HepG2 (cell line): ENCODE measurements around the gene PCLO. TPM values are rescaled to one million over a fixed set of nuclear protein-coding genes. Genes with fewer than 3 reads are reported as not detected.

Experiments used
- ATAC-seq: fragments of 200-7000 bp; cut with Tn5 transposase; 3 replicates; pipeline ENCODE4 v1.9.1; 2020; ENCODE audit warnings: mild to moderate bottlenecking, moderate library complexity
- BruUV-seq: library from RNA; stranded (reverse); fragments of 400-500 nt; replicated peaks from 2 replicates; lab custom pipeline; 2021; lab: Mats Ljungman, UMichigan
- CTCF ChIA-PET: fragments of 300-600 bp; formaldehyde crosslinking; extraction: SDS; loops from one replicate; lab custom pipeline; 2021; ENCODE audit warnings: low total read pairs, inconsistent platforms, low intra/inter-chr PET ratio; lab: Yijun Ruan, JAX
- POLR2A ChIA-PET: fragments of 350-600 bp; sonication (Branson Sonifier 250); formaldehyde crosslinking; loops from one replicate; lab custom pipeline; 2020; ENCODE audit warnings: antibody characterized with exemption, inconsistent platforms; lab: Yijun Ruan, JAX
- DNase-seq: peaks from one replicate; pipeline ENCODE4 v3.0.0-alpha.2; 2015; ENCODE audit warnings: low spot score
- FAIRE-seq: peaks from 3 replicates; lab custom pipeline; 2011; peaks lifted over from hg19 to GRCh38; lab: Jason Lieb, UNC
- H2AFZ ChIP-seq: one replicate; pipeline ENCODE4 v1.6.1; 2011; ENCODE audit warnings: low read length, inconsistent platforms
- H3K27ac ChIP-seq: fragments of 300-600 bp; 3 replicates; pipeline ENCODE4 v1.8.0; 2011; ENCODE audit warnings: mixed run types, mild to moderate bottlenecking, mixed read lengths, low read length, inconsistent platforms; ENCODE audit not compliant: insufficient read depth; ENCODE audit errors: extremely low read length
- H3K27me3 ChIP-seq, 2 experiments: fragments of 200-600 bp in 1 of 2; 2 replicates in 1 of 2; 3 replicates in 1 of 2; pipeline versions ENCODE4 v1.6.0 to v1.8.0; 2011; ENCODE audit warnings: low read length in 2 of 2, mild to moderate bottlenecking in 2 of 2, moderate library complexity in 2 of 2, inconsistent platforms in 1 of 2; ENCODE audit not compliant: insufficient read depth in 2 of 2, control insufficient read depth in 1 of 2
- H3K36me3 ChIP-seq, 2 experiments: fragments of 200-600 bp in 1 of 2; replicated peaks in 1 of 2; 2 replicates in 1 of 2; 3 replicates in 1 of 2; pipeline versions ENCODE4 v1.5.1 to v1.8.0; 2011; ENCODE audit warnings: low read length in 2 of 2, inconsistent platforms in 1 of 2; ENCODE audit not compliant: insufficient read depth in 2 of 2, control insufficient read depth in 1 of 2
- H3K4me1 ChIP-seq: 2 replicates; pipeline ENCODE4 v1.5.1; 2012; ENCODE audit warnings: low read length, inconsistent platforms; ENCODE audit not compliant: insufficient read depth
- H3K4me2 ChIP-seq: 2 replicates; pipeline ENCODE4 v1.6.0; 2011; ENCODE audit warnings: low read depth, low read length, inconsistent platforms
- H3K4me3 ChIP-seq, 3 experiments: fragments of 200-600 bp in 1 of 3; sonication (generic), shearing (Covaris generic) in 1 of 3; replicated peaks in 1 of 3; 2 replicates each; pipeline ENCODE4 v1.5.1; 2011 to 2016; ENCODE audit warnings: low read length in 3 of 3, inconsistent platforms in 2 of 3, low read depth in 2 of 3, mild to moderate bottlenecking in 2 of 3, control low read depth in 1 of 3, mixed read lengths in 1 of 3; ENCODE audit not compliant: insufficient read depth in 1 of 3
- H3K79me2 ChIP-seq: one replicate; pipeline ENCODE4 v1.6.1; 2011; ENCODE audit warnings: low read length, inconsistent platforms; ENCODE audit not compliant: insufficient read depth
- H3K9ac ChIP-seq: 2 replicates; pipeline ENCODE4 v1.6.0; 2011; ENCODE audit warnings: mild to moderate bottlenecking, low read depth, low read length, inconsistent platforms; ENCODE audit not compliant: insufficient read depth
- H3K9me3 ChIP-seq: 2 replicates; pipeline ENCODE4 v1.5.1; 2012; ENCODE audit warnings: mild to moderate bottlenecking, low read length
- H4K20me1 ChIP-seq: 2 replicates; pipeline ENCODE4 v1.6.0; 2011; ENCODE audit warnings: inconsistent platforms, mild to moderate bottlenecking, low read length, moderate library complexity; ENCODE audit not compliant: insufficient read depth
- KDM6A ChIP-seq: IDR thresholded peaks from 2 replicates; pipeline ENCODE4 v1.6.1; 2016; ENCODE audit warnings: low read depth
- MTA3 ChIP-seq: sonication (generic); formaldehyde crosslinking; IDR thresholded peaks from 2 replicates; pipeline ENCODE4 v1.4.0; 2020; ENCODE audit warnings: missing genetic modification reagents
- NR2F6 ChIP-seq, 2 experiments: IDR thresholded peaks; 2 replicates each; pipeline ENCODE4 v1.6.1; 2016; ENCODE audit warnings: antibody characterized with exemption in 1 of 2, mild to moderate bottlenecking in 1 of 2
- RAD51 ChIP-seq: fragments of 450-650 bp; IDR thresholded peaks from 2 replicates; pipeline ENCODE4 v1.6.1; 2016; ENCODE audit warnings: borderline replicate concordance
- TRIM22 ChIP-seq: fragments of 450-650 bp; IDR thresholded peaks from 2 replicates; pipeline ENCODE4 v1.6.1; 2017
- ZNF333 ChIP-seq: sonication (generic); formaldehyde crosslinking; IDR thresholded peaks from 2 replicates; pipeline ENCODE4 v1.4.0; 2020; ENCODE audit warnings: mild to moderate bottlenecking, missing genetic modification reagents, borderline replicate concordance
- ZNF543 ChIP-seq: sonication (generic); formaldehyde crosslinking; IDR thresholded peaks from 2 replicates; pipeline ENCODE4 v1.4.0; 2020; ENCODE audit warnings: mild to moderate bottlenecking, missing genetic modification reagents
- ZNF761 ChIP-seq: sonication (generic); formaldehyde crosslinking; conservative IDR thresholded peaks from 2 replicates; pipeline ENCODE4 v1.4.0; 2020; ENCODE audit warnings: mild to moderate bottlenecking, missing genetic modification reagents
- ZNF784 ChIP-seq: sonication (generic); formaldehyde crosslinking; IDR thresholded peaks from 2 replicates; pipeline ENCODE4 v1.5.1; 2020; ENCODE audit warnings: missing genetic modification reagents, mild to moderate bottlenecking, borderline replicate concordance
- ZNF879 ChIP-seq: sonication (generic); formaldehyde crosslinking; IDR thresholded peaks from 2 replicates; pipeline ENCODE4 v1.8.1; 2023; ENCODE audit warnings: missing genetic modification reagents
- ZNF883 ChIP-seq: sonication (generic); formaldehyde crosslinking; IDR thresholded peaks from 2 replicates; pipeline ENCODE4 v1.5.1; 2020; ENCODE audit warnings: mild to moderate bottlenecking, missing genetic modification reagents; ENCODE audit errors: not compliant biosample characterization
- ZSCAN29 ChIP-seq: sonication (generic); formaldehyde crosslinking; conservative IDR thresholded peaks from 2 replicates; pipeline ENCODE4 v1.4.0; 2020; ENCODE audit warnings: mild to moderate bottlenecking, missing genetic modification reagents
- WGBS: methylation state at CpG from one replicate; pipeline ENCODE4 v1.1.6; 2017; ENCODE audit warnings: low lambda C conversion rate; 5-methylcytosine and 5-hydroxymethylcytosine counted together
- in situ Hi-C: cut with HindIII; loops from 2 replicates; pipeline ENCODE4 v1.10.0; 2017; ENCODE audit warnings: low pct_unique_long_range_greater_than_20kb; ENCODE audit not compliant: extremely low pct_ligation_motif_present
- intact Hi-C: fragments of 100-400 bp; cut with micrococcal nuclease; formaldehyde crosslinking; loops from one replicate; pipeline ENCODE4 v1.10.0; 2022; ENCODE audit not compliant: unreplicated experiment
- polyA plus RNA-seq, 8 experiments: library from polyadenylated mRNA; depleted of rRNA in 3 of 8; stranded (reverse) in 7 of 8; unstranded in 1 of 8; fragments of >200 nt; fragmentation: Illumina TruSeq in 4 of 8; extraction: Trizol in 4 of 8; gene quantifications; 2 replicates each; pipeline versions ENCODE4 v1.2.1 to v1.2.3, GENCODE V29; 2011 to 2016; ENCODE audit warnings: low read depth in 4 of 8, missing spikeins in 1 of 8, mixed read lengths in 1 of 8; ENCODE audit not compliant: insufficient read depth in 1 of 8
- total RNA-seq, 5 experiments: library from RNA; depleted of rRNA; stranded (reverse); fragments of >200 nt; fragmentation: Illumina TruSeq; extraction: Trizol; gene quantifications; 2 replicates each; pipeline ENCODE4 v1.2.3, GENCODE V29; 2016; ENCODE audit warnings: low read depth in 1 of 5
- TF ChIP-seq, protein P1 (sequence below): sonication (generic); formaldehyde crosslinking; IDR thresholded peaks from 2 replicates; pipeline ENCODE4 v1.5.1; 2020; ENCODE audit warnings: missing genetic modification reagents, mild to moderate bottlenecking, borderline replicate concordance
- TF ChIP-seq, protein P2 (sequence below): sonication (generic); formaldehyde crosslinking; IDR thresholded peaks from 2 replicates; pipeline ENCODE4 v1.5.0; 2020; ENCODE audit warnings: missing genetic modification reagents

Gene PCLO
- total and polyA plus RNA-seq, 2 of the 13 experiments (the other 11 are each of a cell fraction or from before 2014, with no cell fraction given), result 0.07 to 0.29 TPM

DNA sequence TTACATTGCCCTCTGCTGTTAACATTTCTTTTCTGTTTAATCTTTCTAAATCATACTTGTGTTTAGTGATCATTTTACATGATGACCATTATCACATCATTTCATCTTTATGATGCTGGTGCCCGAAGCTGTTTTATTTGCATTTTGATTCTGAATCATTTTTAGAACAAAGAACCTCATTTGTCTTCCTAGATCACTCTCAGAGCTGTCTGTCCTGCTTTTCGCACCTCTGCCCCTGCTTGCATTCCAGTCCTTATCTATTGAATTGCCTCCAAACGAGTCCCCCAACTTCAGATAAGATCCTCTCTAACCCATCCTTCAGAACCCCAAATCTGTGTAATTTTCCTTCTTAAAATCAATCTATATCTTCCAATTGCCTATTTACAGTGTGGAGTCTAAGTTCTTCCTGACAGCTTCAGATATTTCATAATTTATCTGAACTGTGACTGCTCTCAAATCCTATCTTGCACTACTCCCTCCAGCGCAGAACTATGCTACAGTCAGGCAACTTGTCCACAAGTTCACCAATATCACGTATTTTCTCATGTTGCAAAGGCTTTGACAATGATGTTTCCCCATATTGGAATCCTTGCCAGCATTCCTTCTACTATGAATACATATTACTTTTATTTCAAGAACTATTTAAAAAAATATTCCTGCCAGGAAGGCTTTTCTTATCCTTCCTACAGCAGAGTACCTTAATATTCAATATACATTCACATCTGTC lies 372.6 kb downstream of the PCLO start:
- BruUV-seq, result no TSS peak
- Histone ChIP-seq H3K4me3 (no peak overlapping the region), H4K20me1 (no peaks in the 10 kb centered on the region), H3K4me1 (no peaks in the 10 kb centered on the region), H3K9ac (no peak overlapping the region), H2AFZ (no peak overlapping the region), H3K27me3 (no peaks in the 10 kb centered on the region), H3K4me2 (no peak overlapping the region), H3K79me2 (no peaks in the 10 kb centered on the region), H3K36me3 (no peaks in the 10 kb centered on the region), H3K27ac (no peak overlapping the region), H3K9me3 (no peaks in the 10 kb centered on the region)
- DNase-seq (no peak), ATAC-seq (no peak), FAIRE-seq (no peak)
- WGBS, result under 1% methylated on average over 5 of the region's 5 CpGs
- ChIA-PET POLR2A (no interaction called here), CTCF (no interaction called here)
- in situ Hi-C loops (no loop called here), intact Hi-C loops (no loop called here)
- TF ChIP-seq ZNF543 (CRISPR knock-in tag), result no peak
- TF ChIP-seq ZNF333 (CRISPR knock-in tag), result no peak
- no peak for TF ChIP-seq KDM6A
- TF ChIP-seq RAD51, result no peak
- no peak for TF ChIP-seq ZNF761 (CRISPR knock-in tag)
- TF ChIP-seq, protein P1, sequence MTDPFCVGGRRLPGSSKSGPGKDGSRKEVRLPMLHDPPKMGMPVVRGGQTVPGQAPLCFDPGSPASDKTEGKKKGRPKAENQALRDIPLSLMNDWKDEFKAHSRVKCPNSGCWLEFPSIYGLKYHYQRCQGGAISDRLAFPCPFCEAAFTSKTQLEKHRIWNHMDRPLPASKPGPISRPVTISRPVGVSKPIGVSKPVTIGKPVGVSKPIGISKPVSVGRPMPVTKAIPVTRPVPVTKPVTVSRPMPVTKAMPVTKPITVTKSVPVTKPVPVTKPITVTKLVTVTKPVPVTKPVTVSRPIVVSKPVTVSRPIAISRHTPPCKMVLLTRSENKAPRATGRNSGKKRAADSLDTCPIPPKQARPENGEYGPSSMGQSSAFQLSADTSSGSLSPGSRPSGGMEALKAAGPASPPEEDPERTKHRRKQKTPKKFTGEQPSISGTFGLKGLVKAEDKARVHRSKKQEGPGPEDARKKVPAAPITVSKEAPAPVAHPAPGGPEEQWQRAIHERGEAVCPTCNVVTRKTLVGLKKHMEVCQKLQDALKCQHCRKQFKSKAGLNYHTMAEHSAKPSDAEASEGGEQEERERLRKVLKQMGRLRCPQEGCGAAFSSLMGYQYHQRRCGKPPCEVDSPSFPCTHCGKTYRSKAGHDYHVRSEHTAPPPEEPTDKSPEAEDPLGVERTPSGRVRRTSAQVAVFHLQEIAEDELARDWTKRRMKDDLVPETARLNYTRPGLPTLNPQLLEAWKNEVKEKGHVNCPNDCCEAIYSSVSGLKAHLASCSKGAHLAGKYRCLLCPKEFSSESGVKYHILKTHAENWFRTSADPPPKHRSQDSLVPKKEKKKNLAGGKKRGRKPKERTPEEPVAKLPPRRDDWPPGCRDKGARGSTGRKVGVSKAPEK, result no peak
- TF ChIP-seq, protein P2, sequence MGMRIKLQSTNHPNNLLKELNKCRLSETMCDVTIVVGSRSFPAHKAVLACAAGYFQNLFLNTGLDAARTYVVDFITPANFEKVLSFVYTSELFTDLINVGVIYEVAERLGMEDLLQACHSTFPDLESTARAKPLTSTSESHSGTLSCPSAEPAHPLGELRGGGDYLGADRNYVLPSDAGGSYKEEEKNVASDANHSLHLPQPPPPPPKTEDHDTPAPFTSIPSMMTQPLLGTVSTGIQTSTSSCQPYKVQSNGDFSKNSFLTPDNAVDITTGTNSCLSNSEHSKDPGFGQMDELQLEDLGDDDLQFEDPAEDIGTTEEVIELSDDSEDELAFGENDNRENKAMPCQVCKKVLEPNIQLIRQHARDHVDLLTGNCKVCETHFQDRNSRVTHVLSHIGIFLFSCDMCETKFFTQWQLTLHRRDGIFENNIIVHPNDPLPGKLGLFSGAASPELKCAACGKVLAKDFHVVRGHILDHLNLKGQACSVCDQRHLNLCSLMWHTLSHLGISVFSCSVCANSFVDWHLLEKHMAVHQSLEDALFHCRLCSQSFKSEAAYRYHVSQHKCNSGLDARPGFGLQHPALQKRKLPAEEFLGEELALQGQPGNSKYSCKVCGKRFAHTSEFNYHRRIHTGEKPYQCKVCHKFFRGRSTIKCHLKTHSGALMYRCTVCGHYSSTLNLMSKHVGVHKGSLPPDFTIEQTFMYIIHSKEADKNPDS, result no peak
- no peak for TF ChIP-seq TRIM22
- no peak for TF ChIP-seq ZNF879 (CRISPR knock-in tag)
- no peak for TF ChIP-seq NR2F6 (IDR thresholded peaks at IDR 0.05)
- TF ChIP-seq NR2F6 (CRISPR knock-in tag; IDR thresholded peaks at IDR 0.05), result no peak
- TF ChIP-seq ZSCAN29 (CRISPR knock-in tag), result no peak
- TF ChIP-seq ZNF883, result no peak
- no peak for TF ChIP-seq ZNF784 (CRISPR knock-in tag)
- no peak for TF ChIP-seq MTA3 (CRISPR knock-in tag)
